CD4-positive, alpha-beta T cell treated with Interleukin-15 for 1 hour (primary cell): Measurements from ENCODE around the gene ACRBP.

Experiments
- DNase-seq: peaks from one replicate; pipeline ENCODE4 v3.0.0-alpha.2; 2020

The ACRBP gene

GRCh38 chr12:6647083-6647604 lies at the start of gene ACRBP:
TSS of gene ACRBP (minus strand) at chr12:6647432. CDS start at chr12:6647366, 66 bp downstream.
- peak; percentile 68 for DNase-seq

DNA sequence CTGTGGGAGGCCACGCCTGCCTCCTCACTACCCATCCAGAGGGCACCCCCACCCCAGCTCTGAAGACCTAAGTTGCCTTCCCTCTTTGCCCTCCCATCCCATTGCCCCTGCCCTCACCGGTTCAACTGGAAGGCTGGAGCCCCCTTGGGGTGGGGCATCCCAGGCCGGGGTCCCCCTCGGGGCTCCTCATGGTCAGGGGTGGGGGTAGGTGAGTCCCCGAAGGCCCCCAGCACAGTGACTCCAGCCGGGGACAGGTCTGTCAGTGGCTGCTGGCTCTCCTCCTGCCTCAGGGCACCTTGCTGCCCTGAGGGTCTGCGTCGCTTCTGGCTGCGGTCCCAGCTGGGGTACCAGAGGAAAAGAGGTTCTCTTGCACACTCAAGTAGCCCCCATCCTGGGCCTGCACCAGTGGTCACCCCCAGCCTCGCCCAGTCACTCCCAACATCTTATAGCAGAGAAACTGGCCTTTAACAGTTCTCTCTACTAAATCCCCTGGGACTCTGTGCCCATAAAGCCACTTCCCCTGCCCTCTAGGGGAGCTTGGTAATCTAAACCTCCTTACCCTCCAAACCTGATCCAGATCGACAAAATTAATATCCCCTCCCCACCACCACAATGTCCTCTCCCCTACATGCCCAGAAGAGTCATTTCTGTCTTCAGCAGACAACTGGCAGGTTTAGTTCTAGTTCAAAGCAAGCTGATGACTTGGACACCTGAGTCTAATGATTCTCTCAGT lies 48.2 kb upstream of the ACRBP start:
- DNase-seq = no peak

DNA sequence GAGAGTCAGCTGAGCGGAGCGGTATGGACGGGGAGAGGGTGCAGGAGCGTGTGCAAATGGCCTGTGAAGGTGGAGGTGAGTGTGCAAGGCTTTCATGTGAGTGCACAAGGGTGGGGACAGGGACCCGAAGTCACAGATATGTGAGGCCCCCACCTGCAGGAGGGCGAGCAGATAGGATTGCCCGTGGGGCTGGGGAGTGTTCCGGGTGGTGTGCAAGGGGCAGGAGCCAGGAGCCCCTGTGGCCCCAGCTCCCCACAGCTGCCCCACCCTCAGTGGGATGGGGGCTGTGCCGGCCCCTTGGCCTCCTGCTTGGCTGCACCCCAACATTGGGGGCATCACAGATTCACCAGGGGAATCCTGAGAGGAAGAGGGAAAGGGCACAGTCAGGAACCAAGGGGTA lies 47.5 kb upstream of the ACRBP start:
- DNase-seq = no peak

GRCh38 chr12:6693832-6694355 lies 46.7 kb upstream of the ACRBP start:
- DNase-seq = no peak

DNA sequence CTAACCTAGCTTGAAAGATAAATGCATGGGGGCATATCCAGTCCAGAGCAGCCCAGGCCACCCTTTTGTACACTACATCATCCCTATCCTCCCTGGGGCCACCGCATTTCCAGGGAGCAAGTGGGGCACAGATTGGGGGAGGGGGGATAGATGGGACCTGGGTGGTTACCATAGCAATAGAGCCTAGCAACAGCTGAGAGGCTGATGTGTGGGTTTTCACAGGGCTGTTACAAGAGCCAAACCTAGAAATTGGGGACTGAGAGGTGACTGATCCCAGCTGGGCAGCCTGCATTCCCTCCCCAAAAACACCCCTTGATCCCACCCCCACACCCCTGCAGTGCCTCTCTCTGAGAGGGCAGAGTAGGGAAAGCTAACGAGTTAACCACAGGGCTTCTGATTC lies 45.7 kb upstream of the ACRBP start:
- no peak for DNase-seq

GRCh38 chr12:6691473-6691872 lies 44.2 kb upstream of the ACRBP start:
- DNase-seq = no peak

- peak; percentile 98 for DNase-seq
Observed at GRCh38 chr12:6688999-6689882, 42.0 kb upstream of the ACRBP start, which contains the start of gene ZNF384. TSS of gene ZNF384 (minus strand) at chr12:6689375. CDS start at chr12:6679520, 9,855 bp downstream.

DNA sequence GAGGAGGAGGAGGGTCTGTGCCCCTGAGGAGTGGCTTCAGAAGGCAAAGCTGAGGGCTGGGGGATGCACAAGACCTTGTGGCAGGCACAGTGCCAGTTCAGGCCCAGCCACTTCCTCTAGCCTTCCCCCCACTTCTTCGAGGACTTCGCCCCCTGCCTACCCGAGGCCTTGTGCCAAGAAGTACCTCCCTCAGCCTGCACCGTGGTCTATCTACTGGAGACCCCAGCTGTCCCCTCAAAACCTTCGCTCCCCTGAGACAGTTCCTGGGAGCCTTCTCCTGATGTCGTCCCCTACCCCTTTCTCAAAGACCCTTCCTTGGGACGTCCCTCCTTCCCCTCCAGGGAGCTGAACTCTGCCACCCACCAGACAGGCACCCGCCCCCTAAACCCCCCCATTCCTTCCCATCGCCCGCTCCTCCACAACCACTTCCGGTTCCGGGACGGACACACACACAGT lies 41.3 kb upstream of the ACRBP start:
- peak; percentile 54 for DNase-seq

GRCh38 chr12:6685814-6686213 lies 38.6 kb upstream of the ACRBP start:
- DNase-seq = no peak

DNA sequence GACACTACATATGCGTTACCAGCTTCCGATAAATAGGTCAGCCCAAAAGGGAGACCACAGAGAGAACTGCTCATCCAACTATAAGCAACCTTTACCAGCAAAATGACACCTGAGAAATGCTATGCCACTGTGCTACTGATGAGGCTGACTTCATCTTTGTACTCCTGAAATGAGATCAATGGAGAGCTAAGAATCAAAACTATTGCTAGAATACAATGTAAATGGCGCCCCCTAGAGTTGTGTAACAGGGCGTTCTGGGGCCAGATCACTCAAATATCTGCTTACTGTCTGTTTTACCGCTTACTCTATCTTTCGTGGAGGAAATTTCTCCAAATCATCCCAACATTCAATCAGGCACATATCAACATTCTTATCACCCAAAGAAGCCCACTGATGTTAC lies 37.4 kb upstream of the ACRBP start:
- peak; percentile 48 for DNase-seq

- DNase-seq = no peak
Observed at GRCh38 chr12:6676962-6677361, 29.7 kb upstream of the ACRBP start.

DNA sequence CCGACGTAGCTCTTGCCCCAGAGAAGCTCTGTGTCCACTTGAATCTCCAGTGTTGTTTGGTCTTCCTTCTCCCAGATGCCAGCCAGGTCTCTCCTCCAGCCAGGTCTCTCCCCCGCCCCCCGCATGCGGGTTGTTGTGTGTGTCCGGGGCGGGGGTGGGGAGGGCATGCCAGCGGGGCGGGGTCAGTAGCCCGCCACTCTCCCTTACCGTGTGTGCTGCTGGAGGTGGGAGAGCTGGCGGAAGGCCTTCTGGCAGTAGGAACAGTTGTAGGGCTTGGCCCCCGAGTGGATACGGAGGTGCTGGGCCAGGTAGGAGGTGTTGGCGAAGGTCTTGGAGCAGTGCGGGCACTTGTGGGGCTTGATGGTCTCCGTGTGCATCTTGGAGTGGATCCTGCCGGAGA lies 24.9 kb upstream of the ACRBP start:
- no peak for DNase-seq

- no peak for DNase-seq
Observed at GRCh38 chr12:6667559-6668210, 20.5 kb upstream of the ACRBP start.

GRCh38 chr12:6666211-6666610 lies 19.0 kb upstream of the ACRBP start:
- no peak for DNase-seq

DNA sequence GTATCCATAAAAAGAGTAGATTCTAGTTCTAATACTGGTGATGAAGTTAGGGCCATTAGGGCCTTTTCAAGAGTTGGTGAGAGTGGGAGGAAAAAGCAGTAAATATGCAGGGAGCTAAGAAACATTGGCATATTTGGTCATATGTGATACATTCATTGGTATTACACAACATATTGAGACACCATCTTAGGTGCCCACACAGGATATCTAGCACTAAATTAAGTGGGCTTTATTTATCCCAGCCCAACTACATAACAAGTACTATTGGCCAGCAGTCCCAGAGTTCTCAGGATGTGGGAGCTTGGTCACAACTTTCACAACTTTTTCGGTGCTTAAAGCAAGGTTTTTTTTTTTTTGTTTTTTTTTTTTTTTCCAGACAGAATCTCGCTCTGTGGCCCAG lies 17.7 kb upstream of the ACRBP start:
- DNase-seq = no peak

- DNase-seq = peak; percentile 99
Observed at GRCh38 chr12:6662906-6663742, 15.9 kb upstream of the ACRBP start, which contains the start of gene ING4. TSS of gene ING4 (minus strand) at chr12:6663119. CDS start at chr12:6663101, 18 bp downstream.

GRCh38 chr12:6662602-6662905 lies 15.3 kb upstream of the ACRBP start:
- DNase-seq = no peak

DNA sequence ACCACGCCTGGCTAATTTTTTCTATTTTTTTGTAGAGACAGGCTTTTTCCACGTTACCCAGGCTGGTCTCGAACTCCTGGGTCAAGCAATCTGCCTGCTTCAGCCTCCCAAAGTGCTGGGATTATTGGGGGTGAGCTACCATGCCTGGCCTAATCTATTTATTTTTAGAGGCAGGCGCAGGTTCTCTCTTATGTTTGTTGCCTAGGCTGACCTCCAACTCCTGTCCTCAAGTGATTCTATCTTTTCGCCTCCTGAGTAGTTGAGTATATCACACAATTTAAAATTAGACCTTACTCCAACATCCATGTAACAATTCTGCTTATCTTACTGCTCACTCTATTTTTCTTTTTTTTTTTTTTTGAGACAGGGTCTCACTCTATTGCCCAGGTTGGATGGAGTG lies 6.8 kb upstream of the ACRBP start:
- DNase-seq = no peak

- DNase-seq = no peak
Observed at GRCh38 chr12:6653342-6653741, 6.1 kb upstream of the ACRBP start.

DNA sequence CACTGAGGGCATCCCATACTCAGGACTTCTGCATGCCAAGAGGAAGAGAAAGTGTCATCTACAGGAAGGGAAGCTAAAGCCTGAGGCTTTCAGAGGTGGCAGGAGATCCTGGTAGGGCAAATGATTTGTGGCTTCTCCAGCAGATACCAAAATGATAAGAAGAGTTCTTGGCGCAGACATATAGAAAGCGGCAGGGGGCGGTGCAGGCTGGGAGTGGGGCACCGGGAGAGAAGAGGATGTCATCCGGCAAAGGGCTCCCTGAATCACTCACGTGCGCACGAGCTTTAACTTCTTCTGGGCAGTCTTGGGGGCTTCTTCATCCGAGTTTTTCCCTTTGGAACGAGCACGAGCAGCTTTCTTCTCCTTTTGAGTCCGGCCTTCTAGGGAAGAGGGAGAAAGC lies 5.2 kb upstream of the ACRBP start:
- DNase-seq = no peak

GRCh38 chr12:6650832-6651231 lies 3.6 kb upstream of the ACRBP start:
- no peak for DNase-seq
